ENCODE data around the gene LTBR.

LTBR gene

DNA sequence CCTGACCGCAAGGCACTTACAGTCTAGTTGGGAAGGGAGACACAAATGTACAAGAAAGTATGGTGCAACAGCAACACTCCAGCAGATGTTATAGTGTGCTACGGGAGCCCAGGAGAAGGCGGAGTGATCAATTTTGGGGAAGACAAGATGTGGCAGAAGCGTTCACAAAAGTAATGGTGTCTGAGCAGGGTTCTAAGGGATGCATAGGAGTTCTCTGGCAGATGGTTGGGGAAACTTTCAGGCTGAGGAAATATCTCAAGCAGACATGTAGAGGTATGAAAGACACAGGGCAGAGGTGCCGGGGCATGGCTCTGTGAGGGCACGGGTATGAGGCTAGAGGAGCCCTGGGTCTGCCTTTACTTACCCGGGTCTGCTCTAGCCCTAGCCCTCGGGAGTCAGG, 37.0 kb upstream of the LTBR start:
- no peak for DNase-seq (ENCODE audit: low read depth, low spot score)

DNA sequence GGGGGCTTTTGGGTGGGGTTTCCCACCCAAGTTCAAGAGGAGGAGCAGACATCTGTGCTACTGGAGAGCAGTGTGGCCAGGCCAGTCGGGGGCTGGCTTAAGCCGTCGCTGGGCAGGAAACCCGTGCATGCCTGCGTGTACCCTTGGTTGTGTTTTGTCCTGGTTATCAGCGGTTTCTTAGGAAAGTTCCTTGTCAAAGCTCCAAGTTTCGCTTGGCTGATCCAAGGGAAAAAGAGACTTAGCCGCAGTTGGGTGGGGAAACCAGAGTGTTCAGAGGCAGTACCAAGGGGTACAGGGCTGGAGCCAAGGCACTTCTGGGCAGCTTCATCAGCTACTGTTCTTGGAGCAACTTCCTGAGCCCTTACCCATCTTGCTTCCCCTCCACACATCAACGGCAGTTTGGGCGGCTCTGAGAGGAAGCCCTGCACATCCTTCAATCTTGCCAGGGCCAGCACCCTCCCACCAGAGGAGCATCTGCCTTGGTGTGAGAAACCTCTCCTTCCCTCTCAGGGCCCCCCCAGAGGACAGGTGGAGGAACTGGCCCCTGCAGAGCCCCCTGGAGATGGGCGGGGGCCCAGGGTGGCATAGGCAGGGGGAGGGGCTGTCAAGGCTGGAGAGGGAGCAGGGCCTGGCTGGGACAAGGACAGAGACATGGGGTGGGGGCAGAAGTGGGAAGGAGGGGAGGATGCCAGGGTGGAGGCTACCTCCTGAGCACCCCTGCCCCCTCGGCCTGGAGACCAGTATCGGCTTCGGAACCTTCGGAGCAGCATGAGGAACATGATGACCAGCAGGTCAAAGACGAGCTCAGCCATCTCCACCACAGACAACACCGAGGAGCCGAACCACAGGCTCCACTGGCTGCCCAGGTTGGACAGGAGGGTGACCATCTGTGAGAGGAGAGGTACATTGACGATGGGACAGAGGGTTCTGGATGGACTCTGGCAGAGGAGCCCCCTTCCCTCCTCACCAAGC, 36.3 kb upstream of the LTBR start:
- no peak for DNase-seq (ENCODE audit: low read depth, low spot score)

DNA sequence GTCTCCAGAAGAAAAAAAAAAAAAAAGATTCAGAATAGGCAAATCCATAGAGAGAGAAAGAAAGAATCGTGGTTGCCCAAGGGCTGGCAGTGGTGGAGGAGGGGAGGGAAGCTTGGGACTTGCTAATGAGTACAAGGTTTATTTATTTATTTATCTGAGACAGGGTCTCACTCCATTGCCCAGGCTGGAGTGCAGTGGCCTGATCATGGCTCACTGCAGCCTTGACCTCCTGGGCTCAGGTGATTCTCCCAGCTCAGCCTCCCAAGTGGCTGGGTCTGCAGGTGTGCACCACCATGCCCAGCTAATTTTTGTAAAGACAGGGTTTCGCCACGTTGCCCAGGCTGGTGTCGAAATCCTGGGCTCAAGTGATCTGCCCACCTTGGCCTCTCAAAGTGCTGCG, 32.3 kb upstream of the LTBR start:
- DNase-seq (ENCODE audit: low read depth, low spot score), result no peak

DNA sequence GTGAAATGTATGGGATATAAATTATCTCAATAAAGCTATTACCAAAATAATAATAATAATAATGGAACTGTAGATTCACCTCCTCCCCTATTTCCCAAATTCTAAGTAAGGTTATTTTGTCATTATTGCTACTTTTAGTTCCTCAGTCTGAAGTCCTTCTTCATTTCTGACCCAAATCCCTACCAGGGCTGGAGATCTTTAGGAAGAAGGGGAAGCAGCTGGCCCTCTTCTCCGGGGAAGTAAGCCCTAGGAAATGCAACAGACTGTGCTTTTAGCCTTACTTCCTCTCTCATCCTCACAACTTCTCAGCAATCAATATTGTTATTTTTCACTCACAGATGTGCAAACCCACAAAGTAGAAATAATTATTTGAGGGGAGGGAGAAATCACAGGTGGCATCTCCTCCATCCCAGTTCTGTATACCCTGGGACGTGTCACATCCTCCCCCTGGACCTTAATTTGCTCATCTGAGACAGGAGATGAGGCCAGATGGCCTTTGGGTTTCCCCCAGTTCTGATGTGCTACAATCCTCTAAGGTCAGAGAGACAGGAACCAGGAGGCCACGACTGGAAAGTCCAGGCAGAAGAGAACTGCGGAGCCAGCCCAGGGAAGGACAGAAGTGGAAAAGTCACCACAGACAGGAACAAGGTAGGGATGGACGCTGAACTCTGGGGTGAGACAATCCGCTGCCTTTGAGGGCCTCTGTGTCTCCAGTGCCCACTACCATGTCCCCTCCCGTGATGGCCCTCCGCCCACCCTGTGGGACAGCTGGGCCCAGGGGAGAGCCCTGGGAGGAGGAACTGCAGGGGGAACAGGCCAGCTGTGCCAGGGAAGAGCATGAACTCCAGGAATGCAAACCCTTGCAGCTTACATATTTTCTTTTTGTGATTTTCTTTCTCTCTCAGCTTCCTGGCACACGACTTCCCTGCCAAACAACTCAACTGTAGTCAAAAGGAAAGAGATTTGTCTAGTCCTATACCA, 31.5 kb upstream of the LTBR start:
- DNase-seq (ENCODE audit: low read depth, low spot score), result no peak

DNA sequence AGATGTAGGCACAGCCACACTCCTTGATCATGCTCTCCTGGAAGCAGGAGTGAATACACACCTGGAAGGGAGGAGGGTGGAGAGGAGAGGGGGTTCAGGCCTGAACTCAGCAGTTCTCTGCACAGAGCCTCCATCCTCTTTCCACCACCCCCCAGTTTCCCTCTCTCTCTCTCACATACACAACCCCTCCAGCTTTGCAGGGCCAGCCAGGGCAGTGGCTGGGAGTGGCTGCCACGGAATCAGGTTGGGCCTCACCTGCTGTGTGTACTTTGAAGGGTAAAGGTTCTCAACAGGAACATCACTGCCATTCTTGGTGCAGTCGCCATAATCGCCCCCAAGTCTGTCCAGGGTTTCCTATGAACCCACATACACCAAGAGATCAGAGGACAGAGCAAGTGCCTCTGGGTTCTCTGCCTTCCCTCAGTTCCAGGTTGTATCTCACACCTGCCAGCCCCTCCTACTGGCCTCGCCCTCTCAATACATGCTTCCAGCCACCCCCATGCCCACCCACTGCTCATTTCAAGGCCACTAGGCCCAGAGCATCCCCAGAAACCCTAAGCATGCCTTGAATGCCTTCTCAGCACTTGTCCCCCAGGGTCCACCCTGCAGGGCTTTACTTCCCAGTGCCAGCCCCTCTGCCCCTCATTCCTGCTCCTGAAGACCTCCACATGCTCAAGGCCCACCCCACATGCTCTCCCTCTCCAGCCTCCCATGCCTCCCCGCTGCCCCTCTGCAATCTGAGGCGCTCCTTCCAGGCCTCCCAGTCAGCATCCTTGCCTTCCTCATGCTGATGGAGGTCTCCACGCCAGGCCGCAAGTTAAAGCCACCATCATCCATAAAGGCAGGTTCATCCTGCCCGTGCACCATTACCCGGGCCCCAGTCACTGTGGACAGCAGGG, 29.2 kb upstream of the LTBR start:
- no peak for DNase-seq (ENCODE audit: low read depth, low spot score)

DNA sequence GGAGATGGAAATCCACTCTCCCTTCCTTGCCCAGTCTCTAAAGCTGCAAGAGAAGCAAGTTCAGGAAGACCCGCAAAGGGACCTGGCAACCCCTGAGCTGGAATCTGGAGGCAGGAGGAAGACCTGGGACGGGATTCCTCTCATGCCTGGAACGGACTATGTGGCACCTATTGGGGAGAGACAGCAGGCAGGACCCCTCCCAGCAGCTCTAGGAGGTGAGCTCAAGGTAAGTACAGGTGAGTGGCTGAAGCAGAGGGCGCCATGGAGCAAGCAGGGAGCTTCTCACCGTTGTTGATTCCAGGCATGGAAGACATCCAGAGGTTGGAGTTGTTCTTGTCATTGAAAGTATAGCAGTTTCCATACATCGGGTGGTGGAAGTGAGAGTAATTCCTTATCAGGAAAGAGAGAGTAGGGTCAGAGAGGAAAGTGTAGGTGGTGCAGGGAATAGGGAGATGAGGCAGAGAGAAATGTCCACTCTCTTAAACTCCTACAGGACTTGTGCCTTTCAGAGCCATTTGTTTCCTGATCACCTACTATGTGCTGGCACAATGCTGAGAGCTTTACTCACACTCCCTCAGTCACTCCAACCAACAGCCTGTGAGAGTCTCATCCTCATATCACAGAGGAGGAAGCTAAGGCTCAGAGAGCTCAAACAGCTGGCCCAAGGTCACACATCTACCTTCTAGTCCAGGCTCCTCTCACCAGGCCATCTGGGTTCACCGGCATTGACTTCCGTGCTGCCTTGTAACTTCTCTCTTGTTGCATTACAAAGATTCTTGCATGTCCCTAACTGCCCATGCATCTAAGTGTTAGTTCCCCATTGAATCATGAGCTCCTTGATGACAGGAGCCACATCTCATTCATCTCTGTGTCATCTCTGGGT, 28.2 kb upstream of the LTBR start:
- DNase-seq (ENCODE audit: low read depth, low spot score), result no peak

DNA sequence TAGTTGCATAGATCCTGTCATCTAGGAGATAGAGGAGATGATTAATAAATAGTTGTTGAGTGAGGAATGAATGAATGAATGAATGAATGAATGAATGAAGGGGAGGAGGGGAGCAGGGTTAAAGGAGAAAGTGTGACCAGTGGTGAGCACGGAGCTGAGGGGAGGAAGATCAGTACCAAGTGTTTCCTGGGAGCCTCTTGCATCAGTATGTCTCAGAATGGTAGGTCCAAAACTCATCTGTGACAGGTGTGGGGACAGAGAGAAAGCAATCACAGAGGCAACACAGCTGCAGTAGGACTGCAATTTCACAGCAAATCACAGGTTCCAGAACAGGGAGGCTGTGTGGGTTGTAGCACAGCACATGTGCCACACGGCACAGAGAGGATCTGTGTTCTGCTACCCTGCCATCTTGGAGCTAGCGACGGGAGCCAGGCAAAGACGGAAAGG, 27.6 kb upstream of the LTBR start:
- DNase-seq (ENCODE audit: low read depth, low spot score), result no peak

DNA sequence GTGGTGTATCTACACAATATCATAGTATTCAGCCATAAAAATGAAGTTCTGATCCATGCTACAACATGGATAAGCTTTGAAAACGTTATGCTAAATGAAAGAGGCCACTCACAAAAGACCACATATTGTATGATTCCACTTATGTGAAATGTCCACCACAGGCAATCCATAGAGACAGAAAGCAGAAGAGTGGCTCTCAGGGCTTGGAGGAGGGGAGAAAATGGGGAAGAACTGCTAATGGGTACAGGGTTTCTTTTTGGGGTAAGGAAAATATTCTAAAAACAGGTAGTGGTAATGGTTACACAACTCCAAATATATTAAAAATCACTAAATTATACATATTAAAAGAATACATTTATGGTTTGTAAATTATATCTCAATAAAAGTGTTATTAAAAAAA, 25.1 kb upstream of the LTBR start:
- no peak for DNase-seq (ENCODE audit: low read depth, low spot score)

DNA sequence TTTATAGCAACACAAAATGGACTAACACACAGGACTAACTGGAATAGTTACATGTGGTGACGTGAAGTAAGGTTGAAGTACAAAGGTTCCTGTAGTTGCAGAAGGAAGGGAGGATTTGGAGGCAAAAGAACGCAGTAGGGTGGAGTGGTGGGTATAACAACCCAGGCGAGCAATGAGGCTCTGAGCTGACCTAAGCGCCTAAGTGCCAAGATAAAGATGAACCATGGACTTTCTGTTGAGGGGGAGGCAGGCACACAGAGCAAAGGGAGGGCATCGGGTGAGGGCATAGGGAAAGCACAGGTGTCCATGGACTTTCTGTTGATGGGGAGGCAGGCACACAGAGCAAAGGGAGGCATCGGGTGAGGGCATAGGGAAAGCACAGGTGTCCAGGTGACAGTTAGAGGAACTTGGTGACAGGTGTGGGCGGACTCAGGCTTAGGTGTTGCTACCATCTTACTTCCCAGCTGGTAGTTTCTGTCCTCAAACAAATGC, 23.8 kb upstream of the LTBR start:
- DNase-seq (ENCODE audit: low read depth, low spot score), result no peak

DNA sequence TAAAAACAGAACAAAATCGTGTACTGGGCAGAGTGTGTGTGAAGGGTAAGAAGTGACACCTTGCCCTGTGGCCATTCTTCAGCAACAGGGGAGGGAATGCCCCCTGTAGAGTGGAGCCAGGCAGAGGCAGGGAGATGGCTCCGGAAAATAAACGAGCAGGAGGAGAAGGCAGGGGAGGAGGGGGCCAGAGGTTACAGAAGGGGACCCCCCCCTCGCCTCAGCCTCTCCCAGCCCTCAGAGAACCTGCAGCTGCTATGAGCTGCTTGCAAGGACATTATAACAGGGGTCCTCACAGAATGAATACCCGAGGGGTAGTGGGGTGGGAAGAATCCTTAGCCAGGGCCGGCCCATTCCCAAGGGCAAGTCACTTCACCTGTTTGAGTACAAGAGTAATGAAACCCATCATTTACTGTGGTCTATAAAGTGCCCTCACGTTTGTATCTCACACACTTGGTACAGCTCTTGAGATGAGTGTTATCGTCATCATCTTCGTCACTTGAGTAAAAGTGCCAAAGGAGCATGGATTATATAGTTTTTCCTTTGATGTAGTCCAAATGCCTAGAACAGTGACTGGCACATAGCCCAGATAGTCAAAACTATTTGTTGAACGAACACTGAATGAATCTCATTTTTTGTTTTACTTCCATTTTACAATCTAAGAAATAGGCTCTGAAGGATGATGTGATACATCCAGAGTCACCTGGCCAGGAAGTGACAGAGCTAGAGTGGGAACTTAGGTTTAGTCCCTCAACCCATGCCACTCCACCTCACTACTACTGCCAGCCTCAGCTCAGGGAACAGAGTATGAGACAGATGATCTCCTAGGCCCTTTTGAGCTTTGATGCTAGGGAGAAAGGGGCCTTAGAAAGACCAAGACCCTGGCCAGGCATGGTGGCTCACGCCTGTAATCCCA, 23.1 kb upstream of the LTBR start:
- no peak for DNase-seq (ENCODE audit: low read depth, low spot score)

DNA sequence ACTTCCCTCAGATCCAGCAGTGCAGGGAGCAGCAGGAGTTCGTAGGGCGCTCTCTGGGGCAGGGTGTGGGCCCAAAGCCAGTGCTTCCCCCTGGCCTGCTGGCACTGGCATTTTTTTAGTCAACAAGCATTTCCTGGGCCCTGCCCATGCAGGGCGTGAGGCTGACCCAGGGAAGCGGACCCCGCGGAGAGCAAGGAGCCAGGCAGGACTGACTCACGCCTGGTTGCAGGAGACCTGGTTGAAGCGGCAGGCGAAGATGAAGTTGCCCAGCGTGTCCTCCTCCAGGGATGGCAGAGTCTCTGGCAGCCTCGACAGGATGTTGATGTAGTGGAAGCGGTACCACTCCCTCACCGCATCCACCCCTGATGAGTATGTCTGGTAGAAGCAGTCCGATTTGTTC, 22.1 kb upstream of the LTBR start:
- DNase-seq (ENCODE audit: low read depth, low spot score), result no peak

DNA sequence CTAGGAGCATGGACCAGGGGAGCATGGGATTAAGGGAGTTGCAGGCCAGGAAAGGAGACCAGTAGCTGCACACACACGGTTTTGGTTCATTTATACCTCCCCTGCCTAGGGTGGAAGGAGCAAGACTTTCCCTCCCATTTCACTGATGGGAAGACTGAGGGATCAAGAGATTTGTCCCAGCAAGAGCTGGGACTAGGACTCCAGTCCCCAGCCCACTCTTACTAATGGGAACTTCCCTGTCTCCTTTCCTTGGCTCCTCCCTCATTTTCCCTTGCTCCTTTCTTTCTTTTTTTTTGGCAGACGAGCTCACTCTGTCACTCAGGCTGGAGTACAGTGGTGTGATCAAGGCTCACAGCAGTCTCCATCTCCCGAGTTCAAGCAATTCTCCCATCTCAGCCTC, 21.6 kb upstream of the LTBR start:
- no peak for DNase-seq (ENCODE audit: low read depth, low spot score)

DNA sequence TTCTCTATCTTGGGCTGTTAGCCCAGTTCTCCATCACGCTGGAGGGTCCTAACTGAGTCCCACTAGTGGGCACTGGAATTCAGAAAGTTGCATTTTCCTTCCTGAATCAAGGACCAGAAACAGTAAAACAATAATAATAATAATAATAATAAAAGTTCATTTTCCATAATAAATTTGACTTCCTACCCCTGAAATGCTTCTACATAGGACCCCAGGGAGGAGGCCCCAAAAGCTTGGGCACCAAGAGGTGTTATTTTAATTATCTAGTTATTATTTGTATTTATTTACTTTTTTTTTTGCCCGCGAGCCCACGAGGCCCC, 21.0 kb upstream of the LTBR start:
- no peak for DNase-seq (ENCODE audit: low read depth, low spot score)

DNA sequence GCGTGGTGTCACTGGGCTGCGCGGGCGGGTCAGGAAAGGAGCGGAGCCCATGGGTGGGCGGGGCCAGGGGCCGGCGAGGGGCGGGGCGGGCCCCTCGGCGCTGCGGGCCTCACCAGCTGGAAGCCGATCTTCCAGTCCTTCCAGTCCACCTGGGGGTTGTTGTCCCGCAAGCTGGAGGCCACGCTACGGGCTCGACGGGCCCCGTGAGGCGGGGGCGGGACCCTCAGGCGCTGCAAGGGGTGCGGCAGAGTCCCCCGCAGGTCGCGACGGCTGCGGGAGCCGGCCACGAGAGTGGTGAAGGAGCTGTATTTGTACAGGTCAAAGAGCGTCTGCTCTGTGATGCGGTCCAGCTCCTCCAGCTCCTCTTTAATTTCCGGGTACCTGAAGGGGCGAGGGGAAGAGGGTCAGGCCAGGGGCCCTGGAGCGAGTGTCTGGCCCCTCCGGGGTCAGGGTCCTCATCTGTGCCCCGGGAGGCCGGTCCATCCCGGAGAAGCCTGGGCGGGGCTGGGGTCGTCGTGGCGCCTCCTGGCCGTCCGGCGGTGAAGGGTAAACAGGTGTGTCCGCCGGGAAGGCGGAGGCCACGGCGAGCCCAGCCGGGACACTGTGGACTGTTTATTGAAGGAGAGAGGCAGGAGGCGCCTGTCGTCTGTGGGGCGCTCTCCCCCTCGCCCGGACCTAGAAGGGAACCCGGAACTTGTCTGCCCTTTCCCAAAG, 20.5 kb upstream of the LTBR start:
- peak; percentile 38 for DNase-seq (ENCODE audit: low read depth, low spot score)

DNA sequence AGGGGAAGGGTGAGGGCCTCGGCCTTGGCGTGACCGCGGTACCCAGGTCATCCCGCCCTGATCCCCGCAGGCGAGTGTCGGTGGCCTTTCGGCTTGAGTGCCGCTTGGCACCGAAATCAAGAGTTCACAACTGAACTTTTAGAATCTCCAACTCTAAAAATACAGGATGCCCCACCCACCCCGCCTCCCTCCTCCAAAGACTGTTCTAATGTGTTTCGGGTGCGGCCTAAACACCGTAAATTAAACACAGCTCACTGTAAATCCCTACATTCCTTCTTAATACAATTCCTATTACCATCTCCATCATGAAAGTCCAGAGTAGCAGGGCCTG, 20.0 kb upstream of the LTBR start:
- DNase-seq (ENCODE audit: low read depth, low spot score), result no peak

DNA sequence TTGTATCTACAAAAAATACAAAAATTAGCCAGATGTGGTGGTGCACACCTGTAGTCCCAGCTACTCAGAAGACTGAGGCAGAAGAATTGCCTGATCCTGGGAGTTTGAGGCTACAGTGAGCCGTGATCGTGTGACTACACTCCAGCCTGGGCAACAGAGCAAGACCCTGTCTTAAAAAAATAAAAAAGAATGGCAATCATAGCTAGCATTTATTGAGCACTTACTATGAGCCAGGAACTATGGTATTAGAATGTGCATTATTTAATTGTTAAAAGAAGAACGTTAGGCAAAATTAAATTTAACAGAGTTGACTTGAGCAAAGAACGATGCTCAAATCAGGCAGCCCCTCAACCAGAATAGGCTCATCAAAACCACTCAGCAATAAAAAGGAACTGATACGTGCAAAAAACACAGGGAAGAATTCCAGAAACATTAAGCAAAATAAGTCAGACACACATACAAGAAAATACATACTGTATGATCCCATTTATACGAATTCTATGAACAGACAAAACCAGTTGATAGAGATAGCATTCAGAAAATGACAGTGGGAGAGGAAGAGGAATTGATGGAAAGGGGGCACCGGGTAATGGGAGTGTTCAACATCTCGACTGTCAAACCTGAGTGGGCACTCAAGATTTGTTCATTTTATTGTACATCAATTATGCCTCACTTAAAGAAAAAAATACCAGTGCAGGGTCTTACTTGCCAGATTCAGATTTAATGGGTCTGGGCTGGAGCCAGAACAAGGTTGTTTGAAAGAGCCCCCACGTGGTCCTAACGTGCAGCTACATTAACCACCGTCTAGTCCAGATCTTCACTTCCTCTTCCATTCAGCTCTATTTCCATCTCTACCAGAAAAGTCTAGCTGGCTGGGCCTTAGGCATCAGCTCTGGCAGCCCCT, 16.6 kb upstream of the LTBR start:
- no peak for DNase-seq (ENCODE audit: low read depth, low spot score)

DNA sequence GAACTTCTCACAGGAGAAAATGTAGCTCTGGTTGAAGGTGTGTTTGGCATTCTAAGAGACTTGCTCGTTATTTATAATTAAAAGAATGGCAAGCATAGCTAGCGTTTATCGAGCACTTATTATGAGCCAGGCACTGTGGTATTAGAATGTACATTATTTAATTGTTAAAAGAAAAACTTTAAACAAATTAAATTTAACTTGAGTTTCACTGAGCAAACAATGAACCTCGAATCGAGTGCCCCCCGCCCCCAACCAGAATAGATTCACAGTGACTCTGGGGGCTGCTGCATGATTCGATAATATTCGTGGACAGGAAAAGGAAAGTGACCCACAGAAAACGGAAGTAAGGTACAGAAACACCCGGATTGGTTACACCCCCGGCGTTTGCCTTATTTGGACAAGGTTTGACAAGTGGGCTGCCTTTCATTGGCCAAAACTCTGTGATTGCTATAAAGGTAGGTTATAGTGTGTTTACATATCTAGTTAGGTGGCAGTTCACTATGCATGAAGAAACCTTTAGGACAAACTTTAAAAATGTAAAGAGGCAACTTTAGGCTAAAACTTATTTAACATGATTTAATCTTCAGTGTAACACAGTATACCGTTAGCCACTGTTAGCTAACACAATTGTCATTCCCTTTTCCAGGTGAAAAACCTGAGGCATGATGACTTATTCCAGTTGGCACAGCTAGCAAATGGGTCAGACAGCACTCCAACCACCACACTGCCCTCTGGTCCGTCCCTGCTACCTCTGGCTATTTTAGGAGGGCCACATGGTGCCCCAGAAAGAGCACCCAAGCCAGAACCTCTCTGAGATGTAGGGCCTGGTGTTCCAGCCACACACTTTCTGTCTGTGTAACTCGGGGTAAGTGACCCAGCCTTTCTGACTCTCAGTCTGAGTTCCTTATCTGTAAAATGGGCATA, 15.7 kb upstream of the LTBR start:
- no peak for DNase-seq (ENCODE audit: low read depth, low spot score)
